Prostate gland (tissue), 2 donors: Measurements from ENCODE around the gene PVR.

Experiments
- CTCF ChIP-seq, 4 experiments: fragments of 200-600 bp in 2 of 4; fragments of 450-650 bp in 2 of 4; sonication (generic) in 2 of 4; IDR thresholded peaks; 1 replicate in 3 of 4; 2 replicates in 1 of 4; pipeline ENCODE4 v1.5.1; 2016 to 2019; ENCODE audit warnings: antibody characterized with exemption in 4 of 4, mild to moderate bottlenecking in 2 of 4, moderate library complexity in 2 of 4
- POLR2A ChIP-seq: fragments of 450-650 bp; IDR thresholded peaks from one replicate; pipeline ENCODE4 v1.6.1; 2016; ENCODE audit warnings: antibody characterized with exemption, mild to moderate bottlenecking

GRCh38 chr19:44618640-44619357 is 24.9 kb upstream of the PVR start:
- TF ChIP-seq CTCF (IDR thresholded peaks at IDR 0.05) (no peak), POLR2A (no peak)
